A549 treated with CpdA at 1 μM for 4 hours (cell line): ENCODE measurements around the gene PFDN5. TPM values are rescaled to one million over a fixed set of nuclear protein-coding genes. Genes with fewer than 3 reads are reported as not detected.

ENCODE experiments used
- total RNA-seq: library from RNA; stranded (reverse); fragments of 200-300 nt; extraction: Qiagen RNA extraction; gene quantifications from 5 replicates; pipeline ENCODE4 v1.2.3, GENCODE V29; 2022; ENCODE audit warnings: low read depth

PFDN5 gene
- total RNA-seq: 469 to 566 TPM (median 535 TPM) in 5 replicates

DNA sequence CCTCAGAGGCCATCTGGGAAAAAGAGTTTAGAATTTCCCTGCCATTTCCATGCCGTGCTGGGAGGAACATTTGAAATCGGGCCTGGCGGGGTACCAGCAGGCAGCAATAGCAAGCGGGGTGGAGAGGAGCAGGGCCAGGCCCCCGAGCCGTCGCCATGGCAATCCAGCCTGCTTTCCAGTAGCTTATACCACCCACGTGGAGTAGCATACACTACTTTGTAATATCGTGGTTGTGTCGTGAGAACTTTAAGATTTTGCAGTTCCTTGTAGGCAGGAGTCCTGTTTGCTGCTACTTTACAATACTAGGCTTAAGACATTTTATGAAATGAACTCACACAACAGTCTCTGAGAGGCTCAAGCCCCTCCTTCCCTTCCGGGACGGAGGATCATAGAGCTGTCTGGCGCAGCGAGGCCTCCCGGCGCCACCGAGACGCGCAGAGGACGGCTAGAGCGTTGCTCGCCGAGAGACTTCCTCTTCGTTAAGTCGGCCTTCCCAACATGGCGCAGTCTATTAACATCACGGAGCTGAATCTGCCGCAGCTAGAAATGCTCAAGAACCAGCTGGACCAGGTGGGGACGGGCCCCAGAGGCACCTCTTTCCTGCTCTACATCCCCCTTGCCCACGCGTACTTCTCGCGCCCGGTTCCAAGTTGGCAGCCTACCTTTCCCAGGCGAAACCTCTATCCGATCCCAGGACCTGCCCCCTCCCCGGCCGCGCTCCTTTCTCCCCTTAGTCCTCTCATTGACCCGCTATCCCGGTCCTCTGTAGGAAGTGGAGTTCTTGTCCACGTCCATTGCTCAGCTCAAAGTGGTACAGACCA, at the start of gene PFDN5:
Gene PFDN5 (plus strand): TSS at position 473 of the 821 bp plus-strand sequence. CDS start 26 bp downstream, at position 499.

DNA sequence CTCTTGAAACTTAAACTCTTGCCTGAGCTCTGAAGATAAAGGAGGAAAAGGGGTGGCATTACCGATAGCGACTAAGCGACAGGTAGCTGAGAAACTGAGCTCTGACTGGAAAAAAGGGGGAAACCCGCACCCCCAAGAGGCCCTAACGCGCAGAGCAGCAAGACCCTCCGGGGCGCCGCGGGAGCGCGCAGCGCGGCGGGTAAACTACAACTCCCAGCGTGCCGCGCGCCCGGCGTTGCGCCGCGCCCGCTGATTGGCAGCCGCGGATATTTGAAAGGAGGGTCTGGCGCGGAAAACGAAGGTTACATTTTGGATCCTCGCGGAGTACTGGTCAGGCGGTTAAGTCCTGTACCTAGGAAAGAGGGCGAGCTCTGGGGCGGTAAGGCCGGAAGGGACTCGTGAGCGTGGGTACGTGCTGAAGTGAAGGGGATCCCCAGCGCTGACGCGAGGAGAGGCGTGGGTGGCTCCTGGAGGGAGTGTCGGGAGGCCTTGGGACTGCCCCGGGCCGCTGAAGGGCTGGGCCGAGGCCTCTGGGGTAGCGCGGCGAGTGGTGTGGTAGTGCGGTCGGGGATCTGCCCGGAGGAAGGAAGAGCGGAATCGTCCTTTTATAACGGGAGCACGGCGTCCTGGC, 27.2 kb upstream of the PFDN5 start, which contains the start of gene ESPL1:
Gene ESPL1 (plus strand): TSS at position 301 of the 631 bp plus-strand sequence. CDS start 468 bp downstream, outside the sequence.

DNA sequence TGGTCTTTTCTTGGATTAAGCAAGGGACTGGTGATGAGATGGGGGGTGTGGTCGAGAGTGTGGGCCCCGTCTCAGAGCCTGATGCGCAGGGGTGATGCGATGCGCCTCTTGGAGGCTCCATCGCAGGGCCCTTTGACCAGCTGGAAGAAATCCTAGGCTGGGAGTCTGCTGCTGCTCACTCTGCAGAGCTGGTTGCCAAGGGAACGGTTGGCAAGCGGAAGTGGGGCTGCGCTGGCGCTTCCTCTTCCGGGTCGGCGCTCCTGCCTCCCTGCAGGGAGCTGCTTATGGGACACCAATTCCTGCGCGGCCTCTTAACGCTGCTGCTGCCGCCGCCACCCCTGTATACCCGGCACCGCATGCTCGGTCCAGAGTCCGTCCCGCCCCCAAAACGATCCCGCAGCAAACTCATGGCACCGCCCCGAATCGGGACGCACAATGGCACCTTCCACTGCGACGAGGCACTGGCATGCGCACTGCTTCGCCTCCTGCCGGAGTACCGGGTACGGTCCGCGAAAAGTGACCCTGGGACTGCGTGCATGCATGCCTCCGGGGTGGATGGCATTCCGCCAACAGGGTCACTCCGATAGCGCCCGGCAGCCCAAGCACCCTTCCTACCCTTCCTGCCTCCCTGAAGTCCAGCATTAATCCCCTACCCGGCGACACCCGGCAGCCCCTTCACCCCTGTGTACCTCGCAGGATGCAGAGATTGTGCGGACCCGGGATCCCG, 4.3 kb downstream of the PFDN5 start, which contains the start of gene MYG1:
Gene MYG1 (plus strand): TSS at position 242 of the 727 bp plus-strand sequence. CDS start 43 bp downstream, at position 285.

DNA sequence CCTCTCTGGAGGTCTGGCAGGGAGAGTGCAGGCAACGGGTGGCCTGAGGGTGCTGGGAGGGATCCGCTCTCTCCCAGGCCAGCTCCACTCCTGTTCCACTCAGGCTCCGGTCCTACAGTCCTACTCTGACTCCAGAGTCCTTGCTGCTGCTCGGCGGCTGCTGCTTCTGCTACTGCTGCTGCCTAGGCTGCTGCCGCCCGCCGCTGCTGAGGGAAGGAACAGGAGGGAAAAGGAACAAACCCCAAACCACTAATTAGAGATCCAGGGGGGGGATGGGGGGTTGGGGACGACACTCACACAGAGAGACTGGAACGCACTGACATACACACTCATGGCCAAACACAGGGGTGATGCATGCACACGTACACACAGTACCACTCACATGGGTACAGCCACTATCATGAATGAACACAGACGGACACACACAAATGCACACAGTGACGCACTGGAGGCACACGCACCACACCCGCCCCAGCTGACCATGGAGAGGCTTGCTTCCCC, 40.9 kb downstream of the PFDN5 start, which contains the start of gene SP7:
Gene SP7 (minus strand): TSS at position 174 of the 501 bp plus-strand sequence. CDS start 708 bp downstream, outside the sequence.

Other genes with a start within 250 kb of the PFDN5 start
- gene TNS2, start 245.5 kb upstream of the PFDN5 start, total RNA-seq: 11.2 to 16.8 TPM (median 13.0 TPM) in 5 replicates
- gene SPRYD3, start 216.2 kb upstream of the PFDN5 start, total RNA-seq: 33.3 to 38.3 TPM (median 38.0 TPM) in 5 replicates
- 148 to 241 TPM (median 237 TPM) in 5 replicates for gene IGFBP6, start 197.9 kb upstream of the PFDN5 start, total RNA-seq
- 0.17 to 0.24 TPM (median 0.21 TPM) in 4 of 5 replicates, not detected in the other for gene SOAT2, start 192.1 kb upstream of the PFDN5 start, total RNA-seq
- gene ZNF740, start 114.8 kb upstream of the PFDN5 start, total RNA-seq: 13.0 to 17.4 TPM (median 14.9 TPM) in 5 replicates
- 4.3 to 7.9 TPM (median 5.4 TPM) in 5 replicates for gene CSAD, start 114.6 kb upstream of the PFDN5 start, total RNA-seq
- gene ITGB7, start 88.3 kb upstream of the PFDN5 start, total RNA-seq: 0.29 to 0.56 TPM (median 0.45 TPM) in 5 replicates
- 25.8 to 32.8 TPM (median 30.4 TPM) in 5 replicates for gene RARG, start 63.3 kb upstream of the PFDN5 start, total RNA-seq
- gene ESPL1, start 27.2 kb upstream of the PFDN5 start, total RNA-seq: 18.7 to 21.3 TPM (median 19.6 TPM) in 5 replicates
- 75.0 to 112 TPM (median 95.8 TPM) in 5 replicates for gene MYG1, start 4.2 kb downstream of the PFDN5 start, total RNA-seq
- 77.3 to 86.9 TPM (median 80.2 TPM) in 5 replicates for gene AAAS, start 26.1 kb downstream of the PFDN5 start, total RNA-seq
- 0.02 to 0.06 TPM in 2 of 5 replicates, not detected in the others for gene SP7, start 40.8 kb downstream of the PFDN5 start, total RNA-seq
- gene SP1, start 84.6 kb downstream of the PFDN5 start, total RNA-seq: 18.8 to 25.1 TPM (median 24.2 TPM) in 5 replicates
- 1.1 to 2.7 TPM (median 1.8 TPM) in 5 replicates for gene AMHR2, start 128.3 kb downstream of the PFDN5 start, total RNA-seq
- 303 to 418 TPM (median 388 TPM) in 5 replicates for gene PRR13, start 146.2 kb downstream of the PFDN5 start, total RNA-seq
- 640 to 686 TPM (median 662 TPM) in 5 replicates for gene PCBP2, start 156.6 kb downstream of the PFDN5 start, total RNA-seq
- gene MAP3K12, start 203.9 kb downstream of the PFDN5 start, total RNA-seq: 13.0 to 16.5 TPM (median 14.7 TPM) in 5 replicates
- gene TARBP2, start 205.7 kb downstream of the PFDN5 start, total RNA-seq: 47.6 to 65.0 TPM (median 60.5 TPM) in 5 replicates
- not detected in 5 replicates for gene NPFF, start 211.9 kb downstream of the PFDN5 start, total RNA-seq